ENCODE measurements around the gene C10orf53. TPM values are rescaled to one million over a fixed set of nuclear protein-coding genes. Genes with fewer than 3 reads are reported as not detected.
A peak's percentile ranks its signal among the peaks of the same experiment; 100 is the strongest.
"Not testable (repeated sequence)": the region's sequence is repeated elsewhere in the genome, so short reads cannot be mapped to it uniquely, and the experiment has no call there.

Gene C10orf53
- total RNA-seq, 1 donor: not detected

DNA sequence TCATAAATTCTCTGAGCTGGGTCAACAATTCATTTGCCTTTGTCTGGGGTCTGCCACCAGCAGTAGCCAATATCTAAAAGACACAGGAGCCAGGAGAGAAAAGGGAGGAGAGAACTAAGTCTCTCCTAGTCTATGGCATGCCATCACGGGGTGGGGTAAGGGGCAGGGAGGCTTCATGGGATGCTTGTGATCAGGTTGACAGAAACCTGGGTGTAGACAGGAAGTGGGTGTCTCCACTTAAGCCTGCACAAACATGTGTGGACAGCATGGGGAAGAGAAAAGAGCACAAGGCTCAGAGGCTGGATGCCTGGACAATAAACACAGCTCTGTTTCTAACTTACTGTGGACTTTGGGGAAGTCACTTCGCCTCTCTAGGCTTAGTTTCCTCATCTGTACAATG is 11.5 kb upstream of the C10orf53 start:
- Histone ChIP-seq H3K79me2 (ENCODE audit: insufficient read depth, low read length) (no peaks in the 10 kb centered on the region), H3K27ac (ENCODE audit: low read depth, low read length) (no peak overlapping the region), H2AFZ (ENCODE audit: low read length) (no peak overlapping the region), H4K20me1 (ENCODE audit: insufficient read depth, low read length) (no peaks in the 10 kb centered on the region), H3K4me1 (ENCODE audit: insufficient read depth, low read length) (no peaks in the 10 kb centered on the region), H3K27me3 (ENCODE audit: insufficient read depth, low read length) (peaks cover 5% of the 10 kb centered on the region), H3K4me3 (ENCODE audit: insufficient read depth, low read length) (no peak overlapping the region), H3K36me3 (ENCODE audit: insufficient read depth, low read length) (no peaks in the 10 kb centered on the region), H3K9me3 (ENCODE audit: low read depth, low read length) (no peaks in the 10 kb centered on the region), H3K4me2 (ENCODE audit: insufficient read depth, low read length) (no peak overlapping the region)
- DNase-seq (ENCODE audit: insufficient read length, low spot score, missing footprints): no peak
- TF ChIP-seq, protein P1, sequence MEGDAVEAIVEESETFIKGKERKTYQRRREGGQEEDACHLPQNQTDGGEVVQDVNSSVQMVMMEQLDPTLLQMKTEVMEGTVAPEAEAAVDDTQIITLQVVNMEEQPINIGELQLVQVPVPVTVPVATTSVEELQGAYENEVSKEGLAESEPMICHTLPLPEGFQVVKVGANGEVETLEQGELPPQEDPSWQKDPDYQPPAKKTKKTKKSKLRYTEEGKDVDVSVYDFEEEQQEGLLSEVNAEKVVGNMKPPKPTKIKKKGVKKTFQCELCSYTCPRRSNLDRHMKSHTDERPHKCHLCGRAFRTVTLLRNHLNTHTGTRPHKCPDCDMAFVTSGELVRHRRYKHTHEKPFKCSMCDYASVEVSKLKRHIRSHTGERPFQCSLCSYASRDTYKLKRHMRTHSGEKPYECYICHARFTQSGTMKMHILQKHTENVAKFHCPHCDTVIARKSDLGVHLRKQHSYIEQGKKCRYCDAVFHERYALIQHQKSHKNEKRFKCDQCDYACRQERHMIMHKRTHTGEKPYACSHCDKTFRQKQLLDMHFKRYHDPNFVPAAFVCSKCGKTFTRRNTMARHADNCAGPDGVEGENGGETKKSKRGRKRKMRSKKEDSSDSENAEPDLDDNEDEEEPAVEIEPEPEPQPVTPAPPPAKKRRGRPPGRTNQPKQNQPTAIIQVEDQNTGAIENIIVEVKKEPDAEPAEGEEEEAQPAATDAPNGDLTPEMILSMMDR (IDR thresholded peaks at IDR 0.05; ENCODE audit: extremely low read depth, low read depth, low read length): no peak

DNA sequence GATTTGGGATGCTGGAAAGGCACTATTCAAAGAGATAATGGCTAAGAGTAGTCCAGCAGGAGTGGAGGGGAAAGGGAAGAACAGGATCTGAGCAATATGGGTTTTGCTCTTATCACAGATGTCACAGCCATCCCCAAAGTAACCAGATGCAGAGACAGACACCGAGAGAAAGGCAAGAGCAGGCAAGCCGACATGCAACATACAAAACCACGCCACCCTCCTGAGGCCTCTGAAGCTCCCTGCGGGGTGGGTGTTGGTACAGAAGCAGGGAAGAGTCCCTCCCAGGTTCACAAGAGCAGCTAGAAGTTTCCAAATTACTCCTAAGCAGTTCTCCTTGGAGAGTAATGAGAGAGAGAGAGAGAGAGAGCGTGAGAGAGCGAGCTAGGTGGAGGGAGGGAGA is 10.8 kb upstream of the C10orf53 start:
- H3K4me3 ChIP-seq (ENCODE audit: insufficient read depth, low read length): no peak overlapping the region
- no peaks in the 10 kb centered on the region for H4K20me1 ChIP-seq (ENCODE audit: insufficient read depth, low read length)
- no peaks in the 10 kb centered on the region for H3K79me2 ChIP-seq (ENCODE audit: insufficient read depth, low read length)
- DNase-seq (ENCODE audit: insufficient read length, low spot score, missing footprints): no peak
- no peaks in the 10 kb centered on the region for H3K9me3 ChIP-seq (ENCODE audit: low read depth, low read length)
- H3K4me2 ChIP-seq (ENCODE audit: insufficient read depth, low read length): no peak overlapping the region
- peaks cover 6% of the 10 kb centered on the region for H3K27me3 ChIP-seq (ENCODE audit: insufficient read depth, low read length)
- no peak overlapping the region for H2AFZ ChIP-seq (ENCODE audit: low read length)
- no peaks in the 10 kb centered on the region for H3K4me1 ChIP-seq (ENCODE audit: insufficient read depth, low read length)
- H3K27ac ChIP-seq (ENCODE audit: low read depth, low read length): no peak overlapping the region
- H3K36me3 ChIP-seq (ENCODE audit: insufficient read depth, low read length): no peaks in the 10 kb centered on the region
- TF ChIP-seq, protein P1 (IDR thresholded peaks at IDR 0.05; ENCODE audit: extremely low read depth, low read depth, low read length): no peak

DNA sequence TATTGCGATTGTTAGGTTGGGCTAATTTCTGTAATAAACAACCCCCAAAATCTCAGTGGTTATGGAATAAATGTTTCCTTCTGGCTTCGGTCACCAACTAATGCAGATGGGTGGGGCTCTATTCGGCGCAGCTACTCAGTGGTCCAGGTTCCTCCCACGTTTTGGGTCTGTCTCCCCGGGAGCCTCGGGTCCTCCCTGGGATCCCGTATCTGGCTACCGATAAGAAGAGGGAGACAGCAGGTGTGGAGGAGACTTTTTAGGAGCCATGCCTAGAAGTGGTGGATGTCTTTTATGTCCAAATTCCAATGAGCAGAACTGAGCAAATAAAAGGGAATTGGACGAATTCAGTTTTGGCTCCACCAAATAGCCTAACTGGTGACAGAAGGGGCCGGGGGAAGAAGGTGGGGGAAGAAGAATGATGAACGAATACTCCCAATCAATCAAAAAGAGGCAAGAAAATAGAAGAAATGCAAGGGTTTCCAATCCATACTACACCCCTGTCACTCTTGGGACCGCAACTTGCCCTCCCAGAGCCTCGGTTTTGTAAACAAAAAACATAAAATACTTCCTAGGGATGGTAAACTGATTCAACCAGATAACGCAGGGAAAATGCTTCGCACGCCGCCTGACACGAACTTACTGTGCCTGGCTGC is 498 bp upstream of the C10orf53 start:
- peak overlapping the region; percentile 30 for H3K4me3 ChIP-seq (ENCODE audit: insufficient read depth, low read length)
- H4K20me1 ChIP-seq (ENCODE audit: insufficient read depth, low read length): no peaks in the 10 kb centered on the region
- TF ChIP-seq, protein P1 (IDR thresholded peaks at IDR 0.05; ENCODE audit: extremely low read depth, low read depth, low read length): no peak
- H2AFZ ChIP-seq (ENCODE audit: low read length): peak overlapping the region; percentile 37
- H3K79me2 ChIP-seq (ENCODE audit: insufficient read depth, low read length): no peaks in the 10 kb centered on the region
- no peak for DNase-seq (ENCODE audit: insufficient read length, low spot score, missing footprints)
- no peaks in the 10 kb centered on the region for H3K36me3 ChIP-seq (ENCODE audit: insufficient read depth, low read length)
- peaks cover 14% of the 10 kb centered on the region for H3K27me3 ChIP-seq (ENCODE audit: insufficient read depth, low read length)
- H3K9me3 ChIP-seq (ENCODE audit: low read depth, low read length): no peaks in the 10 kb centered on the region
- no peak overlapping the region for H3K27ac ChIP-seq (ENCODE audit: low read depth, low read length)
- H3K4me2 ChIP-seq (ENCODE audit: insufficient read depth, low read length): peak overlapping the region; percentile 76
- no peaks in the 10 kb centered on the region for H3K4me1 ChIP-seq (ENCODE audit: insufficient read depth, low read length)

DNA sequence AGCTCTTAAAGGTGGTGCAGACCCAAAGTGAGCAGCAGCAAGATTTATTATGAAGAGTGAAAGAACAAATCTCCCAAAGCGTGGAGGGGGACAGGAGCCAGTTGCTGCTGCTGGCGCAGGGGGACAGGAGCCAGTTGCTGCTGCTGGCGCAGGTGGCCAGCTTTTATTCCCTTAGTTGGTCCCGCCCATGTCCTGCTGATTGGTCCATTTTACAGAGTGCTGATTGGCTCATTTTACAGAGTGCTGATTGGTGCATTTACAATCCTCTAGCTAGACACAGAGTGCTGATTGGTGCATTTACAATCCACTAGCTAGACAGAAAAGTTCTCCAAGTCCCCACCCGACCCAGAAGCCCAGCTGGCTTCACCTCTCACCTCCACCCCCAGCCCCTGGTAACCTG is 3.0 kb downstream of the C10orf53 start:
- DNase-seq (ENCODE audit: insufficient read length, low spot score, missing footprints); H2AFZ ChIP-seq (ENCODE audit: low read length); H3K79me2 ChIP-seq (ENCODE audit: insufficient read depth, low read length); H4K20me1 ChIP-seq (ENCODE audit: insufficient read depth, low read length); H3K4me3 ChIP-seq (ENCODE audit: insufficient read depth, low read length); H3K36me3 ChIP-seq (ENCODE audit: insufficient read depth, low read length); H3K27ac ChIP-seq (ENCODE audit: low read depth, low read length); H3K4me2 ChIP-seq (ENCODE audit: insufficient read depth, low read length); H3K4me1 ChIP-seq (ENCODE audit: insufficient read depth, low read length); H3K9me3 ChIP-seq (ENCODE audit: low read depth, low read length): not testable (repeated sequence)
- peaks cover 18% of the 10 kb centered on the region for H3K27me3 ChIP-seq (ENCODE audit: insufficient read depth, low read length)
